Measurements from ENCODE around the gene SEMA7A.

SEMA7A gene

DNA sequence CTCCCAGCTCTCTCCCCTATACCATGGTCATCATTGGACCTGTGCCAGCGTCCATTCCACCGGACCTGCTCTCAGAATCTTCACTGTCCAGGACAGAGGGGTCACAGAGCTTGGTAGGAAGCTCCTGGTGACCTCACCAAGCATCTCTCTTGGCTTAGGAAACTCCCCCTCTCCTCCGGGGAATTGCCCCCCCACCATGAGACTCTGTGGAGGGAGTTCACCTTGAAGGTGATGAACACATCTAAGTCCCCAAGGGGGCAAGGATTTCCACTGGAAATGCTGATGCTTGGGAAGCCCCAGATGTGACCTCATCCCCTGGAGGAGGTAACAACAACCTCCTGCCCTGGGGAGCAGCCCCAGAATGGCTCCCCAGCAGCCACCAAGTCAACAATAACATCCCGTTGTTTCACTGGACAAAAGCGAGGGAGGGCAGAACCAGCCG is 3.2 kb downstream of the SEMA7A start:
- DNase-seq (ENCODE audit: low read depth in 3 of 3) = no peak

DNA sequence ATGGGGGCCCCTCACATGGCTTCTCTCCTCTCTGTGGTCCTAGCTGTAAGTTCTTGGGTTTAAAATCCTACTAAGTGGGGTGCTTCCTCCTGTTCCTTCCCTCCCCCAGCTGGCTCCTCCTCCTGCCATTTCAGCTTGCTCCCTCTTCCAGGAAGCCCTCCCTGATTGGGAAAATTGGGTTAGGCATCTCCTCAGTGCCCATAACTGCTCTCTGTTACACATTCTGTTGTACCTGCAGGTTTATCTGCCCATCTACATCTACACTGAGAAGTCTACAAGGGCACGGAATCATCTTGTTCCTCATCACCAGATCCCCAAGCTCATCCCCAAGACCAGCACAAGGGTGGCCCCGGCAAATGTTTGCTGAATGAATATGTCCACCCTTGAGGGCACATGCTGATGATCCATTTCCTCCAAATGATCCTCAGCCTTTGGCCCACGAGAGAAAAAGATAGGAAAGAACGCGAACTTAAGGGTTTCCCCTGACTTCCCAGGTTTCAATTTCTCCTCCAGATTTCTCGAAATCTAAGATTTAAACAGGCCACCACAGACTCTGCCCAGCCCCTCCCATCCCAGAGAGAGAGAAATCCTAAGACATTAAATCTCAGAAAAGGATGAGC is 3.9 kb downstream of the SEMA7A start:
- no peak for DNase-seq (ENCODE audit: low read depth in 3 of 3)

DNA sequence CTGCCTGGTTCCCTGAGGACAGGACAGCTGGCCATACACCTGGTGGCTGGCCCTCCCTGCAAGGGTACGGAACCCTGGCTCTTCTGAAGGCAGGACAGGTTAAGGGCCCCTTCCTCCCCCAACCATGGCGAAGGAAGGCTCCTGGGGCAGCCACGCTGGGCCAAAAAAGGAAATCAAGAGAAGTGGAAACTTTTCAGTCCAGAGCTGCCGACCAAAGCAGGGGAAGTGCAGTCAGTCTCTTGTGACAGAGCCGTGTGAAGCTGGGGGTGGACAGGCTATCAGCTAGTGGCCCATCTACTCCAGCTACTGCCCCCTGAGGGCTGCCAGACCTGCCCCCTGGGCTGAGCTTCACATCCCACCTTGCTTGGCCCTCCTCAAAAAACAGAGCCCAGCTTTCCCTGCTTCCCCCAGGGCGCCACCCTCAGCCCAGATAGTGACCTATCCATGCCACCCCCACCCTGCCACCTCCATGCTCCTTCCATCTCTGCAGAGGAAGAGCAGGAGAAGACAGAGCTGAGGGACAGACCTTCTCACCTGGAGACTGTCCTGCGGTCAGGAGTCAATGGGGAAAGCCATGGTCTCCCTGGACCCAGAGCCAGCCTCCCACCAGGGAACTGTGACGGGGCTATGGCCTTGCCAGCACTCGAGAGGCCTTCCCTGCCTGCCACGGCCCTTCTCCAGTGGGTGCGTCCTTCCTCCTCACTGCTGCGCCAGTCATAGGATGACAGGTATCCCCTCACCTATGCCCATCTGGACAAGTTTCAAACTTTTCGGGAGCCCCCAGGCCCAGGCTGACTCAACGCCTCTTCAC is 4.6 kb downstream of the SEMA7A start:
- DNase-seq (ENCODE audit: low read depth in 3 of 3) = no peak

DNA sequence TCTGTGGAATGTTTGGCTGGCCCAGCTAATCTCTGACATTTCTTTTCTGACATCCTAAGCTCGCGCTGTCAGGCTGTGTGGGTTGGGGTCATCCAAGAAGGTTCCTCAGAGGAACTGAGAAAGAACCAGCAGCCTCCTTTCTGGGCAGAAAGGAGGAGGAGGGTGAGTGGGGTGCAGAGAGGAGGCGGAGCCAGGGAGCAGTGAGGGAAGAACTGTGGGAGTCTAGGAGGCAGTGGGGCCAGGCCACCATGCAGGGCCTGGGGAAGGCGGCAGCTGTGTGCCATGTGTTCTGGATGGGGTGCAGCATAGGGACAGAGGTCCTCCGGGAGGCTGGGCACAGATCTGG is 5.3 kb downstream of the SEMA7A start:
- DNase-seq (ENCODE audit: low read depth in 3 of 3) = no peak

DNA sequence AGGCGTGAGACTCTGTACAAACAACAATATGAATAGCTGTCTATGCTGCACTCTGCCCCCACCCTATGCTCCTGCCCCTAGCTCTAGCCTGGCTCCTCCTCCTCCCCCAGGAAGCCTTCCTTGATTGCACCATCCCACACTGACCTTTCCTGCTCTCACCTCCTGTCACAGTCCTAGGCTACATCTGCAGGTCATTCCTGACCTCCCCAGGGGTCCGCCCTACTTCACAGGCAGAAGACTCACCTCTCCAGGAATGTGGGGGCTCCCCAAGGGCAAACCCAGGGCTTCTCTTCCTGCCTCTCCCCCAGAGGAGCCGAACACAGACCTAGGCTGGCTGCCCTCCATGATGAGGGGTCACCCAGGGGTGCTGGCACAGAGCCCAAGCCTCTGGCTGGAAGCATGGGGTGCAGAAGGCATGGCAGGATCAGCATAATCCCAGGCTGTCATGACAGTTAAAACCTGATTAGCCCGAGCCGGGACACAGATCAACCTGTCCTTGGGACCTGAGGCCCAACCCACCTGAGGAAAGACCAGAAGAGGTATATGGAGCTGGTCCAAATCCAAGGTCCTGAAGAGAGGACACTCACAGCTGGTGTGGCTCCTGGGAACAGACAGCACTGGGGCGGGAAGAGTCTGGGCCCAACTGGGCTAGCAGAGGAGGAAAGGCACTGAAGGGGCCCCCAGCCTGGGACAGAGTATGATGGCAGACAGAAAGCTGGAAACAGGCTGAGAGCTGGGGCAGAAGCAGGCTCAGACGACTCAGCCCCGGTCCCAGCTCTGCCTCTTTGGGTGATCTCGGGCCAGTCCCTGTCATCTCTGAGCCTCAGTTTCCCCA is 5.9 kb downstream of the SEMA7A start:
- DNase-seq (ENCODE audit: low read depth in 3 of 3) = no peak

DNA sequence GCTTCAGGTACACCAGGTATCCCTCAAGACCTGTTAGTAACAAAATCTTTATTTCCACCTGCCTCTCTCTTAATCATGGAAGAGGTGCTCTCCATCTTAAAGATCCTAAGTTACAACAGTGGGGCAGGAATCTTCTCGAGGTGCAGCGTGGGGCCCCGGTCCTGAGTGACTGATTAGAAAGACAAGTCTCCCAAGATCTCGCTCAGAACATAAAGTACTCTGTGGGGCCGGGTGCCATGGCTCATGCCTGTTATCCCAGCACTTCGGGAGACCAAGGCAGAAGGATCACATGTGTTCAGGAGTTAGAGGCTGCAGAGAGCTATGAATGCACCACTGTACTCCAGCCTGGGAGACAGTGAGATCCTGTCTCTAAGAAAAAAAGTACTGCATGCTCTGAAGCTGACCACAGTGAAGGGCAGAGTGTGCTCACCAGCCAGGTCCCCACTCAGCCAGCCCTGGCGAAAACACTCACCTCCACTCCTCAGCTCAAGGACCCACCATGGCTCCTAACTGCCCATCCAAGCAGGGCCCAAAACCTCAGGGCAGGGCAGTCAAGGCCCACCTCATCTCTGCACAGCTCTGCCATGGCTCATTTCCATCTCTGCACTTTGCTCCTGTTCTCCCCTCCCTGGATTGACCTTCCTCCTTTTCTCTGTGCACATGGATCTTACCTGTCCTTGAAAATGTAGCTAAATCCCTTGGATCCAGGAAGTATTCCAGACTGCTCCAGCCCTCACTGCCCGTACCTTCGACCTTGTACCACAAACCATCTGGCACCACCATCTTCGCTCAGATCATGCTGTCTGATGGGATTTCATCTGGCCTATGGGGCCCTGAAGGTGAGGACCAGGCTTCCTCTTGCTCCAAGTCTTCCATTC is 7.1 kb downstream of the SEMA7A start:
- no peak for DNase-seq (ENCODE audit: low read depth in 3 of 3)

DNA sequence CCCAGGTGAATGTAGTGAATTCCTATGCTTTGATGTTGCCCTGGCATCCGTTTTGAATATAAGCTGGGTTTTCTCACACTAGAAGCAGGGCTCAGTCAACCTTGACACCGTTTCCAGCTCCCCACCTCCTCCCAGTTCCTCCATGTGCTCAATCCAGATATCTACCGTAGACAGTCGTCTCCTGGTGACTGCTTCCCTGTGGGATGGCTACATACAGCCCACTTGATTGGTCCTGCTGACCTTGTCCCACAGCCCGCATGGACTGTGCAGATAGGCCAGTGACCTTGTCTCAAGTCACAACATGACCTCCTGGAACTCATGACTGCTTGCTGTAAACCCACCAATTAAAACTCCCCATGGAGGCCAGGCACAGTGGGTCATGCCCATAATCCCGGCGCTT is 8.1 kb downstream of the SEMA7A start:
- no peak for DNase-seq (ENCODE audit: low read depth in 3 of 3)

DNA sequence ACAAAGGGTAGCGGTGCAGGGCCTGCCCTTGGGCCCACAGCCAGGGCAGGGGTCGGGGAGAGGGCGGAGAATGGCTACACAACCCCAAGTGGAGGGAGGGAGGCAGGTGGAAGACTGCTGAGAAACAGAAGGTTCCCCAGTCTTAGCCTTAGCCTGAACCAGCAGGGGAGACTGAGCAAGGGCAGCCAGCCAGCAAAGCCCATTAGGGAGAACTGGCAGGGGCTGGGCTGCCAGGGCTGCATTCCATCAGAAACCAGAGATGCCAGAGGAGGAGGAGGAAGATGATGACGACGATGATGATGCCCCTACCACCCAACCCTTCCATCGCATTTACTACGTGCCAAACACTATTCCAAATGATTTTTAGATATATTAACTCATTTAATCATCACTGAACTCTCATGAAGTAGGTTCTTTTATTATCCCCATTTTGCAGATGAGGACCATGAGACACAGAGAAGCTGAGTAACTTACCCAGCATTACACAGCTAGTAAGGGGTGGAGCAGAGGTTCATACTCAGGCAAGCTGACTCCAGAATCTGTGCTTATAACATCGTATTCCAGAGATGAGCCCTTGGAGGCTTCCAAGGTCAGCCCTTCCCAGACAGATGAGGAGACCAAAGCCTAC is 8.7 kb downstream of the SEMA7A start:
- no peak for DNase-seq (ENCODE audit: low read depth in 3 of 3)

DNA sequence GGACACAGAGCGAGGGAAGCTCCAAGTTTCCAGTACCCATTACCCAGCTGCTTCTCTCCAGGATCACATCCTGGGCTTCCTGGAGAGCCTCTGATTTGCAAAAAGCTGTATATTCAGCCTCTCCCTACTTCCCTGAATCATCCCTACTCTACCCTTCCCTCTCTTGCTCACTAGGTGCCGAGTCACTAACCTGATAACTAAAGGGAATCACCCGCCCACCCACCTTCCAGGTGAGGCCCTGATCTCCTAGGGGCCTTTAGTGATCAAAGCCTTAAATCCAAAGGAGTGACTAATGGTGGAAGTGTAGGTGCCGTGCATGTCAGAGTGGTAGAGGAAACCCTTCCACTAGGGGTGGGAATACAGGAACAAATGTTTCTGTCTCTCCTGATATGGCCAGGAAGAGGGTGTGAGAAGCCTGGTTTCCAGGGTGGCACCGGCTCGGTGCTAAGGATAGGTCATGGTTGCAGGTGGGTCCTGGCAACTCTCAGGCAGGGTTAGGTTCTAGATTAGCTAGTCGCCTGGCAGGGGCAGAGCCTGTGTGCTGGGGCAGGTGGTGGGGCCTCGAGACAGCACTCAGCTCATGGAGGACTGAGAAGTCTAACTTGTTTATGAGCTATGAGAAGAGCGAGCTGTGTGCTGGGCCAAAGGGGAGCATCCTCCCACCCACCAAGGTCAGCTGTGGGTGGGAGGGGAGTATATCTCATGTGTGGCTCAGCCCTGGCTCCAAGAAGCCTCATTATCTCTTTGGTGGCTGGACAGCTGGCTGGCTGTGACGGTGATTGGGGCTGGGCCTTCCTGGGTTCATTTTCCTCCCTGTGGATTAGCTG is 10.1 kb downstream of the SEMA7A start:
- no peak for DNase-seq (ENCODE audit: low read depth in 3 of 3)

DNA sequence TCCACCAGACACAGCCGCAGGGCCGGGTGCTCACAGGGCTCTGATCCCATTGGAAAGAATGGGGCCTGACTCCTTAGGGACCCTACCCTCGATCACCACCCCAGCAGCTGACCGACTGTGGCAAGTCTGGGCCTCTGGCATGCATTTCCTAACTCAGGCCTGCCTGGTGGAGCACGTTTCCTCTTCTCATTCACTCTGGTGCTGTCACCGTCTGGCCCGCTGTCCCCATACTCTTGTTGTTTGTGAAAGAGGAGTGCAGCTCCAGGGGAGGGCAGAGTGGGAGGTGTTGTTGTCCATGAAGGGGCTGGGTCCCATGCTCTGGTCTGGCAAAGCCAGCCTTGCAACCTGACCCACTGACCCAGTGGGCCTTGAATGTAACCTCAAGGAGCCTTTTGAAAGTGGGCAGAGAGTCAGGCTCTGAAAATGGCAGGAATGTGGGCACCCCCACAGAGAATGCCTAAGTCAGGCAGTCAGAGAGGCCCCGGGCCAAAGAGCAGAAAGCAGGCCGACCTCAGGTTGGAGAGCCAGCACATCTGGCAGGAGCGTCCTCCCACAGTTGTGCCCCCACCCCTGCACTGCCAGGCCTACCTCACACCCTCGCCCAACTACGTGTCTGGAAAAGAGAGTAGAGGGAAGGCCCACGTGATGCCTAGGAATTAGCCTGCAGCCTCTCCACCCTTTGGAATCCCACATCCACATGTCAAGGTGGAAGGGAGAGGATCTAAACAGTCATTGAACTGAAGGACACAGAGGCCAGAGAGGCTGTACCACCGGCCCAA is 10.9 kb downstream of the SEMA7A start:
- DNase-seq (ENCODE audit: low read depth in 3 of 3) = no peak

DNA sequence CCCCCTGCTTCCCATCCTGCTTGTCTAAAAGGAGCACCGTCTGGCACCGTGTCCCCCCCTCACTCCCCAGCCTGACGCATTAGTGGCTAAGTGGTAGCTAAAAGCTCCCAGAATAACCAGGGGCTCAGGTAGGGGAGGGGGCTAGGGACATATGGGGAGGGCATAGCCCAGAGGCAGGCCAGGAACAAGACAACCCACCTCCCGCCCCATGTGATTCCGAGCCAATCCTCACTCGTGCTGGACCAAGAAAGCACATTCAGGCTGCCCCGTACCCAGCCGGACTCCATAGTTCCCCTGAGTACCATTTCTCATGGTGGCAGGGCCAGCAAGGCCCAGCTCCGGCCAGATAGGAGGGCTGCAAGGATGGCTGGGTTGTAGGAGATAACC is 11.5 kb downstream of the SEMA7A start:
- no peak for DNase-seq (ENCODE audit: low read depth in 3 of 3)

DNA sequence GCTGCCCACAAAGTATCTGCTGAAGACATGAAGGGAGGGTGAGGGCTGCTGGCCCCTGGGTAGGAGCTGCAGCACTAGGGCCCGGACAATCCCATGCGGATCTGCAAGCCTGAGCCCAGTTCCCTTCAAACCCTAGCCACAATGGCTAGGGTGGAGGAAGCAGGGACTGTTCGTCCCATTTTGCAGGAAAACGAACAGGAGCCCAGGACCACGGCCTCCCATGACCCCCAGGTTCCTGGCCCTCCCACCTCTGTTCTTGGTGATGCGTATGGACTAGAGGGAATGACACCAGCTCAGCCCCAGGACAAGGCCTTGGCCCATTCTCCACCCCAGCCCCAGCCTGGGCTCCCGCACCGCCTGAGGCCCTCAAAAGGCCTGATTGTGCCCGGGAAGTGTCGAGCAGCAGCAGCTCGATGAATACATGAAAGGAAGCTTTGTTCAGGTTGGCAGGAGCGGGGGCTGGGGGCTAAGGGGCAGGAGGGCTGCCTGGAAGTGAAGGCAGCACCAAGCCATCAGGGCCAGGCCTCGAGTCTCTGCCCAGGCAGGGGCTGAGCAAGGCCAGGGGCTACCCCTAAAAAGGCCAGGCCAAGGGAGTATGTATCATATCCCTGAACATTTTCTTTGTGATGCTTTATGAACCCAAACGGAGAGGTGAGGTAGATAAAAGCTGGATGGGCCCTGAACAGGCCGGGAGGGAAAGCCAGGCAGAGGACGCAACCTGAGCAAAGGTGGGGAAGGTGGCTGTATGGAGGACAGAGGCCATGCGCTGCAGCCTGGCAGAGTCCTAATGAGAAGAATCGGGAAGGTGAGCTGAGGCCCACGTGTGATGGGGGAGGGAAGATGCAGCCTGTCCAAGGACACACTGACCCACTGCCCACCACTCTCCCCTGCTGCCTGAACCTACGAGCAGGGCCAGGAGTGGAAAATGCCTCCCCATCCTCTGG is 12.2 kb downstream of the SEMA7A start:
- DNase-seq (ENCODE audit: low read depth in 3 of 3) = no peak

DNA sequence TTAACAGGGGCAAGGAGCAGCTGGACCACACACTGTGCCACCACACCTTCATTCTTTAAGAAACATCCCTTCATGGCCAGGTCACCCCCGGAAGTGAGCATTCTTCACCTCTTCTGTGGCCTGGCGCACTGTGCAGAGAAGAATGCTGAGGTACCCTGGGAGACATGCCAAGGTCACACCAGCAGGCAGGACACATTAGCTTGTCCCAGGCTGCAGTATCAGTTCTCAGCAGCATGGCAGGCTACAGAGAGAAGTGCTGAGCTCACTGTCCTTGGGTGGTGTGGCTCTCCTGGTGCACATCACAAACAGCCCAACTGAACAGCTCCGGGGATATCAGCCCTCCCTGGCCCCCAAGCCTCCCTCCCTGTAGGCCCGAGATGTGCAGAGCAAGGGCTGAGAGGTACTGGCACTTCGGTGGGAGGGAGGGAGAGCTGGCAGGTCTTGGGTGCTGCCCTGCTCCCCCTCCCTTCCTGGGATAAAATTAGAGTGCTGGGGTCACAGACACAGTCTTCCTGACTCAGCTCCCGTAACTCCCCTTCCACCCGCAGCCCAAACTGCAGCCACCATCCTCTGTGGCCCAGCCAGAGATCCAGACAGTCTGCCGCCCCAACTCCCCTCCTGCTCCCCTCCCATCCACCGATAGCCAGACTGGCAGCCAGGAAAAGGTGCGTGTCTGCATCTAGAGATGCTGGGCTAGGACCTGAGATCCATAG is 13.4 kb downstream of the SEMA7A start:
- no peak for DNase-seq (ENCODE audit: low read depth in 3 of 3)

DNA sequence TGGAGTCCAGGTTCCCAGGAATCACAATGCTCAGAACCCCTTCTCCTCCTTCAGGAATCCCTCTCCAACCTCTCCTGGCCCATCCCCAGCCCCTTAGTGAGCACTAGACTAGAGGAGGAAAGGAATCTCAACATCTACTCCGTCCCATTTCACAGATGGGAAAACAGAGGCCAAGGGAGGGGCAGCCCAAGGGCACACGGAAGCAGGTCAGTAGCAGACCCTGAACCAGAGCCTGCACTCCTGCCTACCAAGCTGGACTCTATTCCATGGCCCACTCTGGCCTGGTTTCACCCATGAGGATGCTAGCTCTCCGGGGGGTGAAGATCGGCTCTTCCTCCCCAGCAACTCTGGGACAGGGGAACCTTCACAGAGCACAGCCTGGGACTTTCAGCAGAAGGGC is 14.3 kb downstream of the SEMA7A start:
- DNase-seq (ENCODE audit: low read depth in 3 of 3) = no peak

DNA sequence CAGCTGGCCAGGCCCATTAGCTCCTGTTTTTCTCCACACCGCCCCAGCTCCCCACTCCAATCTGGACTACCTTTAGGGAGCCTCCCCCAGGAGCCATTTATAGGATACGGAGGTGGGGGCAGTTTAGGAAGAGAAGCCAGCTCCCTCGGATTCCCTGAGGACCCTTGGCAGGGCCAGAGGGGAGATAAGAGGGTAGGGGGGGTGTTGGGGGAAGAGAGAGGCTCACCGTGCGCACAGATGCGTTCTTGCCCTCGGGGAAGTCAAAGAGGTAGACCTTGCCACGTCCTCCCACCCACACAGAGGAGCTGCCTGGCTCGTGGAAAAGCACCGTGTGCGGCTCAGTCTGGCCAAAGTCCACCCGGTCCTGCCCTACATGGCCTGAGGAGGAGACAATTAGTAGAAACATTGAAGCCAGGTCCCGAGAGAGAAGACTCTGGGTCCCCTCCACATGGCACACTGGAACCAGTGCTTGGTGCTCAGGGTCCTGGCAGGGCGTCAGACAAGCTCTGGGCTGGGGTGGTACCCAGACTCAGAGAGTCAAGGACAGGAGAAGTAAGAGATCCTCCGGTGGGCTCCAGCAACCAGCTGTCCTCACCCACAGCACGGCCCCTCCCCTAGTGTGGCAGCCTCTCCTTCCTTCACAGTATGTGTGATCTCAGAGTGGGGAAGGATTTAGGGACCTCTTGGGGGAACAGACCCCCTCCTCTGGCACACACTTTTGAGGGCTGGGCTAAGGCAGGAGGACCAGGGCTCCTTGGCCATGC is 15.0 kb downstream of the SEMA7A start:
- no peak for DNase-seq (ENCODE audit: low read depth in 3 of 3)

DNA sequence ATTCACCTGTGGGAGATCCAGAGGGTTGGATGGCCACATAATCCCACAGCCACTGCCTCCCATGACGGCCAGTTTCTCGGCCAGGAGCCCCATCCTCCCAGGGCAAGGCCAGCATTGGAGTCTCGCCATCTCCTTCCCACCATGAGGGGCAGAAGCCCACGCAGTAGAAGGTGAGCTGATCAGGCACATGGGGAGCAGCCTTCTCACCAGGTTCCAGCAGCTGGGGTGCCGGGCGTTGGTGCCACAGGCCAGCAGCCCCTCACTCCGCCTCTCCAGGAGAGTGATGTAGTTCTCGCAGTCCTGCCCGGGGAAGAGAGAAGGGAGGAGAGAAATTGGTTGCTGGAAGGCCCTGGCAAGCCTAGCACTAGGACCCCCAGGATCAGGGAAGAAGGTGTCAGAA is 16.1 kb downstream of the SEMA7A start:
- DNase-seq (ENCODE audit: low read depth in 3 of 3) = no peak

DNA sequence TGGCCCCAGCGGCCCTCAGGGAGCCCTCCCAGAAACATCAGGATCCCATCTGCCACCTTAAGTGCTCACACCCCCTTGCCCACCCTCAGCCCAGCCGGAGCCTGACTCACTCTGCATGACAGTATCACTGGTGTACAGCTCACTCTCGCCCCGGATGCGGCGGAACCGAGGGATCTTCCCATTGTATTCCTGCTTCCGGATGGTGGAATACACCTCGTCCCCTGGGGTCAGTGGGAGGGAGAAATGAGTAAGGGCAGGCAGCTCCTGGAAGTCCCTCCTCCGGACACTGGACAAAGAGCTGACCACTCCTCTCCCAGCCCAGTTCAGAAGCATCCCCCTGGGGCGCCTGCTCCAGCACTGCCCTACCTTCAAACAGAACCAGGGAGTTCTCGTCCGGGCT is 16.5 kb downstream of the SEMA7A start:
- no peak for DNase-seq (ENCODE audit: low read depth in 3 of 3)

Data from stimulated activated CD4-positive, alpha-beta T cell treated with anti-CD3 and anti-CD28 coated beads, TNF-alpha, amount 100 ng/mL, for 24 hours (primary cell).